ENCODE results near the gene ABCG2.
"Not testable (repeated sequence)": the region's sequence is repeated elsewhere in the genome, so short reads cannot be mapped to it uniquely, and the experiment has no call there.

Gene ABCG2

GRCh38 chr4:88109123-88109881 is 49.1 kb downstream of the ABCG2 start:
- DNase-seq, result no peak

- no peak for DNase-seq
Measured at GRCh38 chr4:88108747-88109122, 49.7 kb downstream of the ABCG2 start.

- not testable (repeated sequence) for DNase-seq
Measured at GRCh38 chr4:88108108-88108465, 50.4 kb downstream of the ABCG2 start.

GRCh38 chr4:88107406-88108107 is 50.9 kb downstream of the ABCG2 start:
- DNase-seq, result no peak

- DNase-seq, result no peak
Measured at GRCh38 chr4:88106205-88106604, 52.2 kb downstream of the ABCG2 start.

GRCh38 chr4:88104902-88105610 is 53.4 kb downstream of the ABCG2 start:
- DNase-seq, result no peak

GRCh38 chr4:88102026-88102425 is 56.4 kb downstream of the ABCG2 start:
- DNase-seq, result no peak

- DNase-seq, result no peak
Measured at GRCh38 chr4:88101165-88101564, 57.3 kb downstream of the ABCG2 start.

- DNase-seq, result no peak
Measured at GRCh38 chr4:88098993-88099752, 59.3 kb downstream of the ABCG2 start.

- no peak for DNase-seq
Measured at GRCh38 chr4:88097781-88098180, 60.7 kb downstream of the ABCG2 start.

GRCh38 chr4:88097301-88097700 is 61.1 kb downstream of the ABCG2 start:
- DNase-seq, result no peak

GRCh38 chr4:88093874-88094273 is 64.6 kb downstream of the ABCG2 start:
- no peak for DNase-seq

- DNase-seq, result no peak
Measured at GRCh38 chr4:88091378-88091777, 67.1 kb downstream of the ABCG2 start.

GRCh38 chr4:88090898-88091297 is 67.5 kb downstream of the ABCG2 start:
- no peak for DNase-seq

- DNase-seq, result no peak
Measured at GRCh38 chr4:88087004-88087403, 71.4 kb downstream of the ABCG2 start.

GRCh38 chr4:88080626-88081025 is 77.8 kb downstream of the ABCG2 start:
- no peak for DNase-seq

- no peak for DNase-seq
Measured at GRCh38 chr4:88078579-88078978, 79.9 kb downstream of the ABCG2 start.

- no peak for DNase-seq
Measured at GRCh38 chr4:88077911-88078524, 80.4 kb downstream of the ABCG2 start.

GRCh38 chr4:88075336-88075735 is 83.1 kb downstream of the ABCG2 start:
- DNase-seq, result no peak

- DNase-seq, result no peak
Measured at GRCh38 chr4:88070031-88070430, 88.4 kb downstream of the ABCG2 start.

- DNase-seq, result no peak
Measured at GRCh38 chr4:88064410-88064809, 94.0 kb downstream of the ABCG2 start.

GRCh38 chr4:88063634-88064296 is 94.7 kb downstream of the ABCG2 start:
- DNase-seq, result no peak

All from NCI-H1930 (cell line).